Body of pancreas (tissue), 4 donors: ENCODE data around the gene CXXC1. TPM values are rescaled to one million over a fixed set of nuclear protein-coding genes. Genes with fewer than 3 reads are reported as not detected.
A peak's percentile ranks its signal among the peaks of the same experiment; 100 is the strongest.

ENCODE experiments used
- ATAC-seq: fragments of 150-250 bp; one replicate; pipeline ENCODE4 v1.9.1; 2016
- DNase-seq, 4 donors: peaks; one replicate each; pipeline ENCODE4 v3.0.0-alpha.2; 2019
- H3K27ac ChIP-seq, 4 donors: fragments of 200-600 bp; sonication (generic); 1 replicate in 3 of 4; 2 replicates in 1 of 4; pipeline versions ENCODE4 v1.5.1 to v1.6.1; 2016 to 2019; ENCODE audit warnings: mild to moderate bottlenecking in 1 of 4, mixed read lengths in 1 of 4, moderate library complexity in 1 of 4
- H3K27me3 ChIP-seq, 2 donors: fragments of 200-600 bp; sonication (generic); one replicate each; pipeline ENCODE4 v1.6.0; 2016; ENCODE audit warnings: mild to moderate bottlenecking in 1 of 2
- H3K36me3 ChIP-seq, 2 donors: fragments of 200-600 bp; sonication (generic); replicated peaks in 1 of 2; 2 replicates each; pipeline ENCODE4 v1.5.1; 2016; ENCODE audit warnings: low read depth in 2 of 2; ENCODE audit not compliant: insufficient read depth in 1 of 2
- H3K4me1 ChIP-seq: fragments of 200-600 bp; sonication (generic); one replicate; pipeline ENCODE4 v1.6.0; 2016
- H3K4me3 ChIP-seq, 2 donors: fragments of 200-600 bp; sonication (generic); 1 replicate in 1 of 2; 2 replicates in 1 of 2; pipeline ENCODE4 v1.5.1; 2016 to 2019
- H3K9me3 ChIP-seq, 3 donors: fragments of 200-600 bp; sonication (generic); 1 replicate in 2 of 3; 2 replicates in 1 of 3; pipeline ENCODE4 v1.5.1; 2016
- CTCF ChIP-seq, 7 experiments: fragments of 450-650 bp in 4 of 7; fragments of 200-600 bp in 3 of 7; sonication (generic) in 3 of 7; IDR thresholded peaks; one replicate each; pipeline ENCODE4 v1.5.1; 2016 to 2019; ENCODE audit warnings: antibody characterized with exemption in 7 of 7
- POLR2A ChIP-seq, 3 donors: fragments of 450-650 bp; IDR thresholded peaks; one replicate each; pipeline ENCODE4 v1.6.1; 2016; ENCODE audit warnings: antibody characterized with exemption in 3 of 3, mild to moderate bottlenecking in 2 of 3
- WGBS, 2 donors: methylation state at CpG; one replicate each; pipeline ENCODE4 v1.1.5; 2017; 5-methylcytosine and 5-hydroxymethylcytosine counted together
- intact Hi-C: fragments of 100-400 bp; cut with DNase I; formaldehyde crosslinking; loops from one replicate; pipeline ENCODE4 v1.15.1; 2023
- total RNA-seq, 2 donors: library from RNA; depleted of rRNA; stranded (reverse); fragments of >200 nt; gene quantifications; one replicate each; pipeline ENCODE4 v1.1.0, GENCODE V29; 2016

The CXXC1 gene
- total RNA-seq, 2 donors from 2014 or later = 80.7 to 109 TPM

- no peaks in the 10 kb centered on the region for H3K9me3 ChIP-seq
- peak overlapping the region; percentile 82 to 92 for H3K4me3 ChIP-seq
- no peaks in the 10 kb centered on the region for H3K27me3 ChIP-seq
- DNase-seq (no peak), ATAC-seq (no peak)
- intact Hi-C loops = loop anchor here (10.0 kb wide), 1 partner anchor 68 kb away; no protein-coding TSS in a partner anchor
- TF ChIP-seq POLR2A (IDR thresholded peaks at IDR 0.05) (no peak), CTCF (IDR thresholded peaks at IDR 0.05) (no peak)
- H3K4me1 ChIP-seq = peaks cover 13% of the 10 kb centered on the region
- peaks cover 8 to 14% of the 10 kb centered on the region in 2 donors for H3K36me3 ChIP-seq
- H3K27ac ChIP-seq = peak overlapping the region; percentile 86 to 96 (median 94)
- 18 to 37% methylated on average over 22 of the region's 23 CpGs for WGBS, 2 donors
Observed at GRCh38 chr18:50286391-50287027, 983 bp downstream of the CXXC1 start.

- DNase-seq (no peak), ATAC-seq (no peak)
- TF ChIP-seq CTCF (IDR thresholded peaks at IDR 0.05) (no peak), POLR2A (IDR thresholded peaks at IDR 0.05) (no peak)
- H3K27me3 ChIP-seq = no peaks in the 10 kb centered on the region
- H3K9me3 ChIP-seq = no peaks in the 10 kb centered on the region
- H3K36me3 ChIP-seq = peaks cover 8 to 14% of the 10 kb centered on the region in 2 donors
- intact Hi-C loops = loop anchor here (10.0 kb wide), 1 partner anchor 69 kb away; no protein-coding TSS in a partner anchor
- 94 to 95% methylated on average over 19 to 24 of the region's 24 CpGs for WGBS, 2 donors
- no peak overlapping the region for H3K4me3 ChIP-seq
- H3K4me1 ChIP-seq = peaks cover 13% of the 10 kb centered on the region
- no peak overlapping the region for H3K27ac ChIP-seq
Observed at GRCh38 chr18:50285631-50286321, 1.7 kb downstream of the CXXC1 start.

- Histone ChIP-seq H3K4me1 (peaks cover 20% of the 10 kb centered on the region), H3K36me3 (peaks cover 8 to 14% of the 10 kb centered on the region in 2 donors), H3K27me3 (no peaks in the 10 kb centered on the region), H3K4me3 (no peak overlapping the region), H3K27ac (no peak overlapping the region), H3K9me3 (no peaks in the 10 kb centered on the region)
- ATAC-seq = no peak
- TF ChIP-seq CTCF (IDR thresholded peaks at IDR 0.05) = no peak
- no peak for TF ChIP-seq POLR2A (IDR thresholded peaks at IDR 0.05)
- intact Hi-C loops = loop anchor here (10.0 kb wide), 1 partner anchor 70 kb away; no protein-coding TSS in a partner anchor
- DNase-seq = no peak
- 86 to 91% methylated on average over 7 to 11 of the region's 13 CpGs for WGBS, 2 donors
Observed at GRCh38 chr18:50285071-50285470, 2.4 kb downstream of the CXXC1 start.

- Histone ChIP-seq H3K9me3 (no peaks in the 10 kb centered on the region), H3K27me3 (no peaks in the 10 kb centered on the region), H3K36me3 (peaks cover 8 to 14% of the 10 kb centered on the region in 2 donors), H3K4me1 (peaks cover 27% of the 10 kb centered on the region), H3K4me3 (no peak overlapping the region), H3K27ac (no peak overlapping the region)
- intact Hi-C loops = loop anchor here (10.0 kb wide), 1 partner anchor 70 kb away; no protein-coding TSS in a partner anchor
- 94% methylated on average over 15 of the region's 15 CpGs for WGBS, 2 donors
- ATAC-seq = no peak
- DNase-seq = no peak
- no peak for TF ChIP-seq POLR2A (IDR thresholded peaks at IDR 0.05)
- no peak for TF ChIP-seq CTCF (IDR thresholded peaks at IDR 0.05)
Observed at GRCh38 chr18:50284255-50284885, 3.1 kb downstream of the CXXC1 start.
